ENCODE results near the gene CRISPLD2. TPM values are rescaled to one million over a fixed set of nuclear protein-coding genes. Genes with fewer than 3 reads are reported as not detected.
A peak's percentile ranks its signal among the peaks of the same experiment; 100 is the strongest.

The CRISPLD2 gene
- total and polyA plus RNA-seq, 10 of the 15 experiments (the other 5 are each of a cell fraction or from before 2014, with no cell fraction given), result 0.03 to 0.30 (median 0.08) TPM; not detected in 5

GRCh38 chr16:84789431-84789830, 30.4 kb upstream of the CRISPLD2 start:
- Histone ChIP-seq H3K27ac (ENCODE audit: control insufficient read depth, insufficient read depth) (no peak overlapping the region), H3K9ac (ENCODE audit: control insufficient read depth, insufficient read depth, low read length) (no peak overlapping the region), H3K4me1 (ENCODE audit: control insufficient read depth, insufficient read depth, low read length) (no peaks in the 10 kb centered on the region), H3K9me3 (replicated peaks; ENCODE audit: control insufficient read depth, insufficient read depth, low read length) (no peaks in the 10 kb centered on the region), H4K20me1 (ENCODE audit: control insufficient read depth, insufficient read depth) (no peaks in the 10 kb centered on the region), H3K27me3 (replicated peaks in 1 of 2; ENCODE audit: control insufficient read depth in 2 of 2, insufficient read depth in 2 of 2, low read length in 1 of 2) (no peaks in the 10 kb centered on the region), H3K79me2 (ENCODE audit: control insufficient read depth, insufficient read depth, low read length) (no peaks in the 10 kb centered on the region), H3K4me2 (ENCODE audit: control insufficient read depth, insufficient read depth) (no peak overlapping the region), H3K36me3 (ENCODE audit: control insufficient read depth in 2 of 2, insufficient read depth in 2 of 2, low read length in 1 of 2) (no peaks in the 10 kb centered on the region; a peak in 1 of 4 replicates), H2AFZ (ENCODE audit: control insufficient read depth, low read depth, low read length) (no peak overlapping the region), H3K4me3 (no peak overlapping the region)
- no peak for ATAC-seq
- TF ChIP-seq CHD1 (IDR thresholded peaks at IDR 0.05; ENCODE audit: low read depth, low read length) (no peak), BCL3 (IDR thresholded peaks at IDR 0.05; ENCODE audit: borderline replicate concordance, insufficient read depth, low read depth, low read length, poor library complexity, severe bottlenecking) (peak; percentile 79)
- ChIA-PET POLR2A (no interaction called here), RAD21 (ENCODE audit: unreplicated experiment) (no interaction called here), CTCF (interaction anchor here (1.2 kb wide), 1 partner anchor 163 kb away, joined by 4 read pairs; no protein-coding TSS in a partner anchor), SMC1A (ENCODE audit: uncharacterized antibody, unreplicated experiment) (no interaction called here)
- no peak for FAIRE-seq
- BruUV-seq (replicated peaks), result no TSS peak
- intact Hi-C loops (cut with micrococcal nuclease; ENCODE audit: unreplicated experiment) (no loop called here), in situ Hi-C loops (cut with MboI) (no loop called here)
- 65% methylated on average over 11 of the region's 11 CpGs for WGBS (ENCODE audit: insufficient coverage, insufficient replicate concordance, low lambda C conversion rate, missing lambda C conversion rate)
- no peak for DNase-seq (ENCODE audit: low read depth, low spot score)

- in situ Hi-C loops (cut with MboI), result no loop called here
- no peak overlapping the region for H3K4me3 ChIP-seq
- DNase-seq (ENCODE audit: low read depth, low spot score), result no peak
- no TSS peak for BruUV-seq (replicated peaks)
- RAD21 ChIA-PET (ENCODE audit: unreplicated experiment), result no interaction called here
- no peak overlapping the region for H3K27ac ChIP-seq (ENCODE audit: control insufficient read depth, insufficient read depth)
- no peak overlapping the region for H3K4me2 ChIP-seq (ENCODE audit: control insufficient read depth, insufficient read depth)
- CTCF ChIA-PET, result interaction anchor here (1.2 kb wide), 1 partner anchor 162 kb away, joined by 4 read pairs; no protein-coding TSS in a partner anchor
- FAIRE-seq, result no peak
- H4K20me1 ChIP-seq (ENCODE audit: control insufficient read depth, insufficient read depth), result no peaks in the 10 kb centered on the region
- intact Hi-C loops (cut with micrococcal nuclease; ENCODE audit: unreplicated experiment), result no loop called here
- WGBS (ENCODE audit: insufficient coverage, insufficient replicate concordance, low lambda C conversion rate, missing lambda C conversion rate), result 91% methylated on average over 4 of the region's 4 CpGs
- SMC1A ChIA-PET (ENCODE audit: uncharacterized antibody, unreplicated experiment), result interaction anchor here (1.0 kb wide), 1 partner anchor 22 kb away, joined by 3 read pairs; no protein-coding TSS in a partner anchor
- POLR2A ChIA-PET, result no interaction called here
- no peak for ATAC-seq
- no peaks in the 10 kb centered on the region for H3K27me3 ChIP-seq (replicated peaks in 1 of 2; ENCODE audit: control insufficient read depth in 2 of 2, insufficient read depth in 2 of 2, low read length in 1 of 2)
- no peak overlapping the region for H3K9ac ChIP-seq (ENCODE audit: control insufficient read depth, insufficient read depth, low read length)
- H3K4me1 ChIP-seq (ENCODE audit: control insufficient read depth, insufficient read depth, low read length), result no peaks in the 10 kb centered on the region
- H3K36me3 ChIP-seq (ENCODE audit: control insufficient read depth in 2 of 2, insufficient read depth in 2 of 2, low read length in 1 of 2), result no peaks in the 10 kb centered on the region; a peak in 1 of 4 replicates
- H3K79me2 ChIP-seq (ENCODE audit: control insufficient read depth, insufficient read depth, low read length), result no peaks in the 10 kb centered on the region
- no peak overlapping the region for H2AFZ ChIP-seq (ENCODE audit: control insufficient read depth, low read depth, low read length)
- H3K9me3 ChIP-seq (replicated peaks; ENCODE audit: control insufficient read depth, insufficient read depth, low read length), result no peaks in the 10 kb centered on the region
- TF ChIP-seq REST (IDR thresholded peaks at IDR 0.05; ENCODE audit: low read depth, low read length), result no peak
- no peak for TF ChIP-seq SUZ12 (IDR thresholded peaks at IDR 0.05; ENCODE audit: unreplicated experiment)
- TF ChIP-seq TCF7 (IDR thresholded peaks at IDR 0.05; ENCODE audit: borderline replicate concordance), result no peak
- TF ChIP-seq CEBPZ (IDR thresholded peaks at IDR 0.05; ENCODE audit: low read depth, low read length), result no peak
- TF ChIP-seq POLR2AphosphoS5 (IDR thresholded peaks at IDR 0.05; ENCODE audit: low read length), result no peak
- TF ChIP-seq, protein P1, sequence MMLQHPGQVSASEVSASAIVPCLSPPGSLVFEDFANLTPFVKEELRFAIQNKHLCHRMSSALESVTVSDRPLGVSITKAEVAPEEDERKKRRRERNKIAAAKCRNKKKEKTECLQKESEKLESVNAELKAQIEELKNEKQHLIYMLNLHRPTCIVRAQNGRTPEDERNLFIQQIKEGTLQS (IDR thresholded peaks at IDR 0.05; ENCODE audit: borderline replicate concordance, extremely low read depth, low read depth, low read length), result no peak
Measured at GRCh38 chr16:84790301-84790700, 29.5 kb upstream of the CRISPLD2 start.

Data from GM12878 (cell line).